ENCODE measurements around the gene AGBL4.

The AGBL4 gene

GRCh38 chr1:48917901-48918603 lies 1105.7 kb downstream of the AGBL4 start:
- DNase-seq (ENCODE audit: low spot score), result no peak
- TF ChIP-seq CTCF (IDR thresholded peaks at IDR 0.05; ENCODE audit: extremely low read depth, missing control alignments), result no peak

GRCh38 chr1:48917070-48917454 lies 1106.7 kb downstream of the AGBL4 start:
- no peak for TF ChIP-seq CTCF (IDR thresholded peaks at IDR 0.05; ENCODE audit: extremely low read depth, missing control alignments)

GRCh38 chr1:48916130-48917069 lies 1107.4 kb downstream of the AGBL4 start:
- DNase-seq (ENCODE audit: low spot score), result no peak
- no peak for TF ChIP-seq CTCF (IDR thresholded peaks at IDR 0.05; ENCODE audit: extremely low read depth, missing control alignments)

More at GRCh38 chr1:48917070-48917454, 1106.7 kb downstream of the AGBL4 start:
- DNase-seq (ENCODE audit: low spot score), result no peak

GRCh38 chr1:48908606-48909005 lies 1115.1 kb downstream of the AGBL4 start:
- TF ChIP-seq CTCF (IDR thresholded peaks at IDR 0.05; ENCODE audit: extremely low read depth, missing control alignments), result no peak
- no peak for DNase-seq (ENCODE audit: low spot score)

GRCh38 chr1:48906729-48907128 lies 1117.0 kb downstream of the AGBL4 start:
- no peak for DNase-seq (ENCODE audit: low spot score)
- TF ChIP-seq CTCF (IDR thresholded peaks at IDR 0.05; ENCODE audit: extremely low read depth, missing control alignments), result no peak

GRCh38 chr1:48906164-48906563 lies 1117.6 kb downstream of the AGBL4 start:
- TF ChIP-seq CTCF (IDR thresholded peaks at IDR 0.05; ENCODE audit: extremely low read depth, missing control alignments), result no peak
- DNase-seq (ENCODE audit: low spot score), result no peak

- DNase-seq (ENCODE audit: low spot score), result no peak
- no peak for TF ChIP-seq CTCF (IDR thresholded peaks at IDR 0.05; ENCODE audit: extremely low read depth, missing control alignments)
Observed at GRCh38 chr1:48903291-48903690, 1120.5 kb downstream of the AGBL4 start.

Data from GM20000 (cell line).